NCI-H128 (cell line): ENCODE data around the gene FGF21.
"Not testable (repeated sequence)": the region's sequence is repeated elsewhere in the genome, so short reads cannot be mapped to it uniquely, and the experiment has no call there.

ENCODE experiments used
- DNase-seq: peaks from one replicate; lab custom pipeline; 2025; ENCODE audit not compliant: unreplicated experiment; lab: John Stamatoyannopoulos, UW

FGF21 gene

DNA sequence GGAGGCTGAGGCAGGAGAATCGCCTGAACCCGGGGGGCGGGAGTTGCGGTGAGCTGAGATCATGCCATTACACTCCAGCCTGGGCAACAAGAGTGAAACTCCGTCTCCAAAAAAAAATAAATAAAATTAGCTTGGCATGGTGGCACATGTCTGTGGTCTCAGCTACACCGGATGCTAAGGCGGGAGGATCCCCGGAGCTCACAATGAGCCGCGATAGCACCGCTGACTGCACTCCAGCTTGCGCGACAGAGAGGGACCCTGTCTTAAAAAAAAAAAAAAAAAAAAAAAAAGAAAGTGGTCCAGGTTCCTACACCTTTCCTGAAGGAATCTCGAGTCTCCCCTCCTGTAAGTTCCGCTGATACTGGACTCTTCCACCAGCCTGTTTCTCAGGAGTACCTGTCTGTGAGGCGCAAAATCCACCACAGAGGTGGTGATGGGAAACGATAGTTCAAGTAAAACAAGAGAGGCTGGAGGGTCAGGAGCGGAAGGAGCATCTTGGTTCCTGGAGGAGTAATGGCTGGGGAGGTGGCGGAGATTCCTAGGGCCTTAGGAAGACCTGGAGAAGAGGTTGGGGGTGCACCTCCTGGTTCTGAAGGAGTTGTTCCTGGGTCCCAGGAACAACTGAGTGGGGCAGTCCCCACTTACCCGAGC is 3.4 kb upstream of the FGF21 start:
- DNase-seq = no peak

DNA sequence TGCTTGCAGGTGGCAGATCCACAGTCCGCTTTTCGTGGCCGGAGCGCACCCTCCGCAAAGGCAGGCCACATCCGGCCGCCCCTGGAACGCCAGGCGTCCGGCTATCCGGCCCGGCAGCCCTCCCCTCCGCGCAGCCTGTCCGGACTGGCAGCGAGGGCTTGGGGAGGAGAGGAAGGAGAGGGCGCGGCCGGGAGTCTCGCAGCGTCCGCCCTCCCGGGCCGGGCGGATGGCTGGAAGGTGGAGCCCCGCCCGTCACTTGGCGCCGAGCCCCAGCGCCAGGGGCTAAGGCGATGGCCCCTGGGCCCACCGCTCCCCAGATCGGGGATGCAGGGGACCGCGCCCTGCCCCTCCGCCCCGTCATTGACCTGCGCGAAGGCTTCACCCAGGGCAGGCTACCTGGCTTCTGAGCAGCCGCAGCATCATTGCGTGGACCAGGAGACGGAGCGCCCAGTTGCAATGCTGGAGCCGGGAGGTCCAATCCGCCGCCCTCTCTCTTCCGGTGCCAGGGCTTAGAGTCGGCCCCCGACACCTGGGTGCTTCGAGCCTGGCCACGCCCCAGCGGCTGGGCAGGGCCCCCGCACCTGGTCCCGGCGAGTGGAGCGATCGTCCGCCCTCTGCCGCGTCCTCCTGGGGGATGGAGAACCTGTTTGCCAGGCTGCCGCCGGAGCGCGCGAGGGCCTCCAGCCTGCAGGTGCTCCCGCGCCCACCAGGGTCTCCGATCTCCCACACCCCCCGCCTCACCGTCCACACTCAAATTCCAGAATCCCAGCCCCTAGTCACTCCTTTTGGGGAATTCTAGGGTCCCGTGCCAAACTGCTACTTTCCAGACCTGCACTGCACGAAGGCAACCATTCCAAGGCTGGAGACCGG is 2.6 kb upstream of the FGF21 start, which contains the start of gene FUT1:
FUT1 (minus strand) TSS at position 146 of the 870 bp plus-strand sequence. CDS start 1,360 bp downstream, outside the sequence.
- DNase-seq = peak; percentile 94

GRCh38 chr19:48755787-48756186 is 463 bp downstream of the FGF21 start:
- no peak for DNase-seq

DNA sequence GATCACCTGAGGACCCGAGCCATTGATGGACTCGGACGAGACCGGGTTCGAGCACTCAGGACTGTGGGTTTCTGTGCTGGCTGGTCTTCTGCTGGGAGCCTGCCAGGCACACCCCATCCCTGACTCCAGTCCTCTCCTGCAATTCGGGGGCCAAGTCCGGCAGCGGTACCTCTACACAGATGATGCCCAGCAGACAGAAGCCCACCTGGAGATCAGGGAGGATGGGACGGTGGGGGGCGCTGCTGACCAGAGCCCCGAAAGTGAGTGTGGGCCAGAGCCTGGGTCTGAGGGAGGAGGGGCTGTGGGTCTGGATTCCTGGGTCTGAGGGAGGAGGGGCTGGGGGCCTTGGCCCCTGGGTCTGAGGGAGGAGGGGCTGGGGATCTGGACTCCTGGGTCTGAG is 888 bp downstream of the FGF21 start:
- DNase-seq = no peak

GRCh38 chr19:48756686-48757085 is 1.4 kb downstream of the FGF21 start:
- DNase-seq = no peak

DNA sequence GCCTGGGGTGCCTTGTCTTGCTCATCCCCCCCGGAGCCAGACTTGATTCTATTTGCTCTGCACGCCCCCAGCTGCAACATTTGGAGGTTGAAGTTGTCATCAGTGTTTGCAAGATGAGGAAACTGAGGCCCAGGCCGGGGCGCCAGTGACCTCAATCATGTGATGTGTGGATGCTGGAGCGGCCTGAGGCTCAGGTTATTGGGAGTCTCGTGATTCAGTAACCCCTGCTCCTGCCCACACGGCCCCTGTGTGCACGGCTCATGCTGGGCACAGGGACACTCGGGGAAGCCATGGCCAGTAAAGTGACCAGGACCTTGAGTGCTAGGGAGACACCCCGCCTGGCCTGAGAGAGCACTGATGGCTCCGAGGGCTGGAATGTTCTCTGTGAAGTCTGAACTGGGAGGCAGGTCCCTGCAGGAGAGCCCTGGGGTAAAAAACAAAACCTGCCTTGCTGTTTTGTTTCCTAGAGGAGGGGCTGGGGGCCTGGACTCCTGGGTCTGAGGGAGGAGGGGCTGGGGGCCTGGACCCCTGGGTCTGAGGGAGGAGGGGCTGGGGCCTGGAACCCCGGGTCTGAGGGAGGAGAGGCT is 1.9 kb downstream of the FGF21 start:
- DNase-seq = no peak

GRCh38 chr19:48757741-48758144 is 2.4 kb downstream of the FGF21 start:
- no peak for DNase-seq

- DNase-seq = no peak
These were observed 5.3 kb downstream of the FGF21 start for GRCh38 chr19:48760504-48761205.

- not testable (repeated sequence) for DNase-seq
These were observed 10.5 kb downstream of the FGF21 start for GRCh38 chr19:48765816-48766215.

DNA sequence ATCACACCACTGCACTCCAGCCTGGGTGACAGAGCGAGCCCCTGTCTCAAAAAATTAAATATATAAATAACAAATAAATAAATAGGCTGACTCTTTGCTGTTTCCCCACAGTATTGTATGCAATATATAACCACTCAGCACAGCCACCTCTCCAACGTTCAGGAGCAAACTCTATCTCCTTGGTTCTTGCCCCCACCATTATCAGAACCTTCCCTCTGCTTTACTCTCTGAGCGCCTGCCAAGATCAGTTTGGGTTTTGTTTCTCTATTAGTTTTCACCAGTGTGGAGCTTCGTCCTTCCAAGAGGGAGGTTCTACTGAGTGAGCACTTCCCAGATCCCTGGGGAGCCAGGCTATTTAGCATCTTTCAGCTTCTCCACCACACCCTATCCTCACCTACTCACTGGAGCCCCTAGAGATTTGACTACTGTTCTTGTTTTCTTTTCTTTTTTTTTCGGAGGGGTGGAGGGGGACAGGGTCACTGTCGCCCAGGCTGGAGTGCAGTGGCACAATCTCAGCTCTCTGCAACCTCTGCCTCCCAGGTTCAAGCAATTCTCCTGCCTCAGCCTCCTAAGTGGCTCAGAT is 12.9 kb downstream of the FGF21 start:
- DNase-seq = not testable (repeated sequence)

DNA sequence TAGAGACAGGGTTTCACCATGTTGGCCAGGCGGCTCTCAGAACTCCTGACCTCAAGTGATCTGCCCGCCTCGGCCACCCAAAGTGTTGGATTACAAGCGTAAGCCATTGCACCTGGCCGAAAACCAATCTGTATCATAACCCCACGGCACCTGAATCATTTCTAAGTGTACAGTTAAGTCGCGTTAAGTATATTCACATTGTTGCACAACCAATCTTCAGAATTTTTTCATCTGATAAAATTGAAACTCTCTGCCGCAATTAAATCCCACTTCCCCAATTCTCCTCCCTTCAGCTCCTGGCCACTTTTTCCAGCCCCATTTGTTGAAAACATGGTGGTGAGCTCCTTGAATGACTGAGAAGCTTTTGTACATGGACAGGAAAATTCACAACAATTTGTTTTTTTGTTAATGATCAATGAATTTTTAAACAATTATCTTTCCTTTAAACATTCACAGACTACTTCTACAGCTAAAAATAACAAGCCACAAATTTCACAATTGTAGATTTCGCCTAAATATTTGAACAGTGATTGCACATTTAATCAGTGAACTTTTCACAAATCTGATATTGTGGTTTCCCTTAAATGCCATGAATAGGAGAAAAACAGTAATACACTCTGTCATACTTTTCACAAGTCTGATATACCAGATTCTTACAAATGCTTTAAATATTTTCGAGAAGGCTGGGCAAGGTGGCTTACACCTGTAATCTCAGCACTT is 13.8 kb downstream of the FGF21 start:
- no peak for DNase-seq

- DNase-seq = no peak
These were observed 14.9 kb downstream of the FGF21 start for GRCh38 chr19:48770266-48770665.

GRCh38 chr19:48770734-48771472 is 15.6 kb downstream of the FGF21 start:
- DNase-seq = no peak

DNA sequence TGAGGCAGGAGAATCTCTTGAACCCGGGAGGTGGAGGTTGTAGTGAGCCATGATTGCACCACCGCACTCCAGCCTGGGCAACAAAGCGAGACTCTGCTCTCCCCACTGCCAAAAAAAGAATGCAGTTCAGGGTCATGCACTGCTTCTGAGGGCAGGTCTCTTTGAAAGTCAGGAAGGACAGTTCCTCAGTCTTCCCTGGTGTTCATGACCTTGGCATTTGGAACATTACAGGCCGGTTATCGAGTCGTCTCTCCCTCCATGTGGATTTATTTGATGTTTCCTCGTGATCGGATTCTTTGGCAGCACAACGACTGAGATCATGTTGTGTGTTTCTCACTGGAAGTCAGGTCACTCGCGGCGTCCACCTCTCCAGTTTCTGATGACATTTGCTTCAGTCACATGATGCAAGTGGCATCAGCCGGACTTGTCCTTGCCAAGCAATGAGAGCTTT is 17.2 kb downstream of the FGF21 start:
- DNase-seq = no peak

DNA sequence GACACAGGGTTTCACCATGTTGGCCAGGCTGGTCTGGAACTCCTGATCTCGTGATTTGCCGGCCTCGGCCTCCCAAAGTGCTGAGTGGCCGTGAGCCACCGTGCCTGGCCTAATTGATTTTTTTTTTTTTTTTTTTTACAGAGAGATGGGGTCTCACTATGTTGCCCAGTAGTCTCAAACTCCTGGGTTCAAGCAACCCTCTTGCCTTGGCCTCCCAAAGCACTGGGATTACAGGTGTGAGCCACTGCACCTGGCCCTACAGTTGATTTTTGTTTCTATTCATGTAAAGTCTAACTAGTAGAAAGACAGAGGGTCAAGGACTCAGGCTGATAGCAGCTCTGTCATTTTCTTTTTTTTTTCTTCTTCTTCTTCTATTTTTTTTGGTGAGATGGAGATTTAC is 21.8 kb downstream of the FGF21 start:
- no peak for DNase-seq

DNA sequence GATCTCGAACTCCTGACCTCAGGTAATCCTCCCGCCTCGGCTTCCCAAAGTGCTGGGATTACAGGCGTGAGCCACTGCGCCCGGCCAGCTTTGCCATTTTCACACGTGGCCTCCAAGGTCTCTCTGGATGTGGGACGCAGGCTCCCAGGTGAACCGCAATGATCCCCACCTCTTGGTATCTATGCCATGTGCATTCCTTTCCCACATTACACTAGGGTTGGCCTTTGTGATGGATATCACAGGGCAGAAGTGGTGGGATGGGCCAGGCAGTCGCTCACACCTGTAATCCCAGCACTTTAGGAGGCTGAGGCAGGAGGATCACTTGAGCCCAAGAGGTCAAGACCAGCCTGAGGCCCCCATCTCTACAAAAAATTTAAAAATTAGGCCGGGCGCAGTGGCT is 22.4 kb downstream of the FGF21 start:
- no peak for DNase-seq

- no peak for DNase-seq
These were observed 24.3 kb downstream of the FGF21 start for GRCh38 chr19:48779636-48780035.

DNA sequence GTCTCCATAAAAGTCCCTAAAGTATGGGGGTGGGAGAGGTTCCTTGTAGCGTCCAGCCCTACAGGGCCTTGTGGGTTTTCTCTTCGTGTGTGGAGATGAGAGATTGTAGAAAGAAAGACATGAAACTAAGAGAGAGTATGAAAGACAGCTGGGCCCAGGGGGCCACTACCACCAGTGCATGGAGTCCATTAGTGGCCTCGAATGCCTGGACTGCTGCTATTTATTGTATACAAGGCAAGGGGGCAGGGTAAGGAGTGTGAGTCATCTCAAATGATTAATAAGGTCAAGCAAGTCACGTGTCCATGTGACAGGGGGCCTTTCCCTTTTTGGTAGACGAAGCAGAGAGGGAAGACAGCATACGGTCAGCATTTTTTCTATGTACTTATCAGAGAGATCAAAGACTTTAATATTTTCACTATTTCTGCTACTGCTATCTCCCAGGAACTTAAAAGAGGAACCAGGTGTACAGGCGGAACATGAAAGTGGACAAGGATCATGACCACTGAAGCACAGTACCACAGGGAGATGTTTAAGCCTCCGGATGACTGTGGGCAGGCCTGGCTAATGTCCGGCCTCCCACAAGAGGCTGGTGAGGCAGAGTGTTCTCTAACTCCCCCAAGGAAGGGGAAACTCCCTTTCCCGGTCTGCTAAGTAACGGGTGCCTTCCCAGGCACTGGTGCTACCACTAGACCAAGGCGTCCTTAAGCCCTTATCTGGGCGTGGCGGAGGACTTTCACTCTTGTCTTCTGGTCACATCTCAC is 25.5 kb downstream of the FGF21 start:
- no peak for DNase-seq

GRCh38 chr19:48784527-48784926 is 29.2 kb downstream of the FGF21 start:
- no peak for DNase-seq
